Hepatocyte (in vitro differentiated cells): ENCODE data around the gene CASP8AP2.
"Not testable (repeated sequence)": the region's sequence is repeated elsewhere in the genome, so short reads cannot be mapped to it uniquely, and the experiment has no call there.

Source experiments
- EZH2 ChIP-seq: fragments of 200-600 bp; sonication (generic); IDR thresholded peaks from 2 replicates; pipeline ENCODE4 v1.6.1; 2016; ENCODE audit warnings: antibody characterized with exemption, mild to moderate bottlenecking, borderline replicate concordance
- EZH2phosphoT487 ChIP-seq: fragments of 200-600 bp; sonication (generic); IDR thresholded peaks from one replicate; pipeline ENCODE4 v1.6.1; 2018; ENCODE audit warnings: antibody characterized with exemption, mild to moderate bottlenecking, low read depth, moderate library complexity; ENCODE audit not compliant: unreplicated experiment, severe bottlenecking
- TF ChIP-seq, protein P1 (sequence below): fragments of 200-600 bp; sonication (generic); IDR thresholded peaks from 2 replicates; pipeline ENCODE4 v1.5.1; 2016; ENCODE audit warnings: antibody characterized with exemption, mild to moderate bottlenecking; ENCODE audit not compliant: poor library complexity

DNA sequence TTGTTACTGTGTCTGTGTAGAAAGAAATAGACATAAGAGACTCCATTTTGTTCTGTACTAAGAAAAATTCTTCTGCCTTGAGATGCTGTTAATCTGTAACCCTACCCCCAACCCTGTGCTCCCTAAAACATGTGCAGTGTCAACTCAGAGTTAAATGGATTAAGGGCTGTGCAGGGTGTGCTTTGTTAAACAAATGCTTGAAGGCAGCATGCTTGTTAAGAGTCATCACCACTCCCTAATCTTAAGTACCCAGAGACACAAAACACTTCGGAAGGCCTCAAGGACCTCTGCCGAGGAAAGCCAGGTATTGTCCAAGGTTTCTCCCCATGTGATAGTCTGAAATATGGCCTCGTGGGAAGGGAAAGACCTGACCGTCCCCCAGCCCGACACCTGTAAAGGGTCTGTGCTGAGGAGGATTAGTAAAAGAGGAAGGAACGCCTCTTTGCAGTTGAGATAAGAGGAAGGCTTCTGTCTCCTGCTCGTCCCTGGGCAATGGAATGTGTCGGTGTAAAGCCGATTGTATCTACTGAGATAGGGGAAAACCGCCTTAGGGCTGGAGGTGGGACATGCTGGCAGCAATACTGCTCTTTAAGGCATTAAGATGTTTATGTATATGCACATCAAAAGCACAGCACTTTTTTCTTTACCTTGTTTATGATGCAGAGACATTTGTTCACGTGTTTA lies 61.3 kb downstream of the CASP8AP2 start:
- TF ChIP-seq, protein P1, sequence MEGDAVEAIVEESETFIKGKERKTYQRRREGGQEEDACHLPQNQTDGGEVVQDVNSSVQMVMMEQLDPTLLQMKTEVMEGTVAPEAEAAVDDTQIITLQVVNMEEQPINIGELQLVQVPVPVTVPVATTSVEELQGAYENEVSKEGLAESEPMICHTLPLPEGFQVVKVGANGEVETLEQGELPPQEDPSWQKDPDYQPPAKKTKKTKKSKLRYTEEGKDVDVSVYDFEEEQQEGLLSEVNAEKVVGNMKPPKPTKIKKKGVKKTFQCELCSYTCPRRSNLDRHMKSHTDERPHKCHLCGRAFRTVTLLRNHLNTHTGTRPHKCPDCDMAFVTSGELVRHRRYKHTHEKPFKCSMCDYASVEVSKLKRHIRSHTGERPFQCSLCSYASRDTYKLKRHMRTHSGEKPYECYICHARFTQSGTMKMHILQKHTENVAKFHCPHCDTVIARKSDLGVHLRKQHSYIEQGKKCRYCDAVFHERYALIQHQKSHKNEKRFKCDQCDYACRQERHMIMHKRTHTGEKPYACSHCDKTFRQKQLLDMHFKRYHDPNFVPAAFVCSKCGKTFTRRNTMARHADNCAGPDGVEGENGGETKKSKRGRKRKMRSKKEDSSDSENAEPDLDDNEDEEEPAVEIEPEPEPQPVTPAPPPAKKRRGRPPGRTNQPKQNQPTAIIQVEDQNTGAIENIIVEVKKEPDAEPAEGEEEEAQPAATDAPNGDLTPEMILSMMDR, result not testable (repeated sequence)
- TF ChIP-seq EZH2, EZH2phosphoT487: not testable (repeated sequence)
